GM23338 (cell line): ENCODE data around the gene REELD1. TPM values are rescaled to one million over a fixed set of nuclear protein-coding genes. Genes with fewer than 3 reads are reported as not detected.

ENCODE experiments used
- ATAC-seq: fragments of 200-7000 bp; cut with Tn5 transposase; 3 replicates; pipeline ENCODE4 v1.9.1; 2020
- DNase-seq: peaks from one replicate; pipeline ENCODE4 v3.0.0-alpha.2; 2015; ENCODE audit warnings: low spot score
- H2AFZ ChIP-seq: fragments of 200-600 bp; sonication (generic); 2 replicates; pipeline ENCODE4 v1.8.0; 2016; ENCODE audit warnings: antibody characterized with exemption, mild to moderate bottlenecking, moderate library complexity
- H3F3A ChIP-seq: fragments of 200-600 bp; sonication (generic); replicated peaks from 2 replicates; pipeline ENCODE4 v1.8.0; 2017; ENCODE audit warnings: antibody characterized with exemption, mixed run types, low read depth
- H3K27ac ChIP-seq: fragments of 200-600 bp; sonication (generic); 2 replicates; pipeline ENCODE4 v1.6.1; 2016; ENCODE audit warnings: low read depth
- H3K27me3 ChIP-seq: fragments of 200-600 bp; sonication (generic); 2 replicates; pipeline ENCODE4 v1.8.0; 2016; ENCODE audit warnings: mild to moderate bottlenecking, mixed run types, moderate library complexity; ENCODE audit not compliant: insufficient read depth
- H3K36me3 ChIP-seq: fragments of 200-600 bp; sonication (generic); 2 replicates; pipeline ENCODE4 v1.8.0; 2016; ENCODE audit warnings: mild to moderate bottlenecking; ENCODE audit not compliant: insufficient read depth
- H3K4me1 ChIP-seq: fragments of 200-600 bp; sonication (generic); 2 replicates; pipeline ENCODE4 v1.8.0; 2016; ENCODE audit warnings: mild to moderate bottlenecking, moderate library complexity; ENCODE audit not compliant: insufficient read depth
- H3K4me2 ChIP-seq: fragments of 200-600 bp; sonication (generic); 2 replicates; pipeline ENCODE4 v1.7.1; 2017; ENCODE audit warnings: mixed run types
- H3K4me3 ChIP-seq: fragments of 200-600 bp; sonication (generic); 2 replicates; pipeline ENCODE4 v1.6.1; 2016; ENCODE audit warnings: mixed run types
- H3K79me2 ChIP-seq: fragments of 200-600 bp; sonication (generic); replicated peaks from 2 replicates; pipeline ENCODE4 v1.8.0; 2017; ENCODE audit warnings: mild to moderate bottlenecking; ENCODE audit not compliant: insufficient read depth
- H3K9me2 ChIP-seq: fragments of 200-600 bp; sonication (generic); 2 replicates; pipeline ENCODE4 v1.8.0; 2017; ENCODE audit not compliant: insufficient read depth
- H4K20me1 ChIP-seq: fragments of 200-600 bp; sonication (generic); replicated peaks from 2 replicates; pipeline ENCODE4 v1.8.0; 2017; ENCODE audit warnings: mild to moderate bottlenecking; ENCODE audit not compliant: insufficient read depth
- H3K27ac Mint-ChIP-seq: 2 replicates; pipeline ENCODE4 v1.8.0; 2020; ENCODE audit warnings: inconsistent platforms, mild to moderate bottlenecking, moderate library complexity, mixed read lengths
- H3K27me3 Mint-ChIP-seq: 3 replicates; pipeline ENCODE4 v1.8.0; 2022; ENCODE audit warnings: low read depth, mild to moderate bottlenecking, moderate library complexity, mixed read lengths, inconsistent platforms; ENCODE audit not compliant: insufficient read depth, poor library complexity
- H3K36me3 Mint-ChIP-seq: 3 replicates; pipeline ENCODE4 v1.8.0; 2021; ENCODE audit warnings: low read depth, mild to moderate bottlenecking, inconsistent platforms, moderate library complexity, mixed read lengths
- H3K4me1 Mint-ChIP-seq: 3 replicates; pipeline ENCODE4 v1.8.0; 2020; ENCODE audit warnings: mild to moderate bottlenecking, inconsistent platforms, mixed read lengths
- H3K4me3 Mint-ChIP-seq: 3 replicates; pipeline ENCODE4 v1.8.0; 2021; ENCODE audit warnings: moderate library complexity, mild to moderate bottlenecking, inconsistent platforms, mixed read lengths
- H3K9me3 Mint-ChIP-seq: 3 replicates; pipeline ENCODE4 v1.8.0; 2020; ENCODE audit warnings: moderate library complexity, mild to moderate bottlenecking, inconsistent platforms, mixed read lengths
- CREB1 ChIP-seq: fragments of 250-450 bp; sonication (Bioruptor Pico); IDR thresholded peaks from 2 replicates; pipeline ENCODE4 v1.5.0; 2020; ENCODE audit warnings: low read depth, mild to moderate bottlenecking, moderate library complexity
- ETS1 ChIP-seq: IDR thresholded peaks from 2 replicates; pipeline ENCODE4 v1.6.1; 2016; ENCODE audit warnings: antibody characterized with exemption
- EZH2 ChIP-seq: fragments of 200-600 bp; sonication (generic); IDR thresholded peaks from one replicate; pipeline ENCODE4 v1.8.0; 2017; ENCODE audit warnings: antibody characterized with exemption, mild to moderate bottlenecking, low read depth; ENCODE audit not compliant: unreplicated experiment
- EZH2phosphoT487 ChIP-seq: fragments of 200-600 bp; sonication (generic); IDR thresholded peaks from one replicate; pipeline ENCODE4 v1.8.1; 2018; ENCODE audit warnings: antibody characterized with exemption; ENCODE audit not compliant: unreplicated experiment
- JUNB ChIP-seq: IDR thresholded peaks from one replicate; pipeline ENCODE4 v1.6.1; 2016; ENCODE audit warnings: antibody characterized with exemption; ENCODE audit not compliant: unreplicated experiment
- NANOG ChIP-seq: IDR thresholded peaks from 2 replicates; pipeline ENCODE4 v1.6.1; 2016; ENCODE audit warnings: antibody characterized with exemption, borderline replicate concordance
- REST ChIP-seq: IDR thresholded peaks from one replicate; pipeline ENCODE4 v1.6.1; 2018; ENCODE audit warnings: antibody characterized with exemption; ENCODE audit not compliant: unreplicated experiment
- STAT1 ChIP-seq: IDR thresholded peaks from one replicate; pipeline ENCODE4 v1.6.1; 2016; ENCODE audit warnings: antibody characterized with exemption; ENCODE audit not compliant: unreplicated experiment
- ZNF331 ChIP-seq: fragments of 250-450 bp; sonication (Bioruptor Pico); IDR thresholded peaks from 2 replicates; pipeline ENCODE4 v1.5.0; 2020; ENCODE audit warnings: low read depth, mild to moderate bottlenecking, moderate library complexity
- polyA plus RNA-seq: library from polyadenylated mRNA; unstranded; fragments of >200 nt; fragmentation: Nextera tagmentation; extraction: Ambion mirVana; gene quantifications from 2 replicates; pipeline ENCODE4 v1.2.1, GENCODE V29; 2016
- total RNA-seq: library from RNA; depleted of rRNA; stranded (reverse); fragments of >200 nt; shearing (Covaris generic); gene quantifications from 2 replicates; pipeline ENCODE4 v1.2.3, GENCODE V29; 2014

Gene REELD1
- total and polyA plus RNA-seq, 2 experiments from 2014 or later, result 0.19 TPM; not detected in 1

GRCh38 chr4:146211440-146211839 is 2.9 kb upstream of the REELD1 start:
- H4K20me1 ChIP-seq, result no peaks in the 10 kb centered on the region
- H3K36me3 Mint-ChIP-seq, result no peaks in the 10 kb centered on the region
- no peaks in the 10 kb centered on the region for H3K4me1 ChIP-seq
- H3K27me3 ChIP-seq, result no peaks in the 10 kb centered on the region
- no peaks in the 10 kb centered on the region for H3K36me3 ChIP-seq
- H3F3A ChIP-seq, result no peaks in the 10 kb centered on the region
- no peak overlapping the region for H3K4me3 Mint-ChIP-seq
- DNase-seq, result no peak
- H3K4me3 ChIP-seq, result no peak overlapping the region
- no peaks in the 10 kb centered on the region for H3K79me2 ChIP-seq
- no peak overlapping the region for H3K27ac ChIP-seq
- no peak overlapping the region for H3K4me2 ChIP-seq
- TF ChIP-seq EZH2phosphoT487, result no peak
- no peak for TF ChIP-seq EZH2
- TF ChIP-seq STAT1, result no peak
- no peak for TF ChIP-seq JUNB
- TF ChIP-seq NANOG, result no peak
- TF ChIP-seq ZNF331 (CRISPR knock-in tag), result no peak
- TF ChIP-seq CREB1 (CRISPR knock-in tag), result no peak
- no peak overlapping the region; the same call in 1 of the 2 replicates for H2AFZ ChIP-seq
- no peaks in the 10 kb centered on the region for H3K9me2 ChIP-seq
- peaks cover 2% of the 10 kb centered on the region for H3K27me3 Mint-ChIP-seq
- ATAC-seq, result no peak
- no peaks in the 10 kb centered on the region for H3K4me1 Mint-ChIP-seq
- H3K27ac Mint-ChIP-seq, result no peak overlapping the region
- H3K9me3 Mint-ChIP-seq, result no peaks in the 10 kb centered on the region

GRCh38 chr4:146212781-146213180 is 1.6 kb upstream of the REELD1 start:
- DNase-seq, result no peak
- no peaks in the 10 kb centered on the region for H3K27me3 ChIP-seq
- Mint-ChIP-seq H3K4me1 (0 out of 3 replicates have a peak, but pooled peaks cover under 1% of the 10 kb centered on the region), H3K36me3 (no peaks in the 10 kb centered on the region), H3K4me3 (no peak overlapping the region), H3K9me3 (no peaks in the 10 kb centered on the region), H3K27ac (no peak overlapping the region), H3K27me3 (peaks cover 2% of the 10 kb centered on the region)
- no peaks in the 10 kb centered on the region for H3K9me2 ChIP-seq
- no peaks in the 10 kb centered on the region for H4K20me1 ChIP-seq
- no peaks in the 10 kb centered on the region for H3K36me3 ChIP-seq
- H2AFZ ChIP-seq, result no peak overlapping the region
- no peaks in the 10 kb centered on the region for H3F3A ChIP-seq
- H3K79me2 ChIP-seq, result no peaks in the 10 kb centered on the region
- H3K4me2 ChIP-seq, result no peak overlapping the region
- ATAC-seq, result no peak
- TF ChIP-seq REST, result no peak
- no peak overlapping the region for H3K27ac ChIP-seq
- H3K4me3 ChIP-seq, result no peak overlapping the region
- H3K4me1 ChIP-seq, result no peaks in the 10 kb centered on the region

- peak overlapping the region; percentile 48; the same call in 1 of the 2 replicates for H3K27ac Mint-ChIP-seq
- ATAC-seq (no peak), DNase-seq (no peak)
- peak overlapping the region; percentile 47; the same call in 1 of the 2 replicates for H2AFZ ChIP-seq
- H3K36me3 Mint-ChIP-seq, result no peaks in the 10 kb centered on the region
- H3K4me3 ChIP-seq, result no peak overlapping the region
- TF ChIP-seq NANOG (no peak), EZH2phosphoT487 (no peak), JUNB (no peak), CREB1 (CRISPR knock-in tag) (no peak), ETS1 (no peak), STAT1 (no peak)
- no peaks in the 10 kb centered on the region for H3K36me3 ChIP-seq
- H3K27me3 ChIP-seq, result no peaks in the 10 kb centered on the region
- H3K27me3 Mint-ChIP-seq, result peaks cover 2% of the 10 kb centered on the region
- H3K4me3 Mint-ChIP-seq, result no peak overlapping the region
- H4K20me1 ChIP-seq, result no peaks in the 10 kb centered on the region
- no peaks in the 10 kb centered on the region for H3K9me2 ChIP-seq
- H3K9me3 Mint-ChIP-seq, result no peaks in the 10 kb centered on the region
- no peaks in the 10 kb centered on the region for H3K79me2 ChIP-seq
- no peaks in the 10 kb centered on the region for H3F3A ChIP-seq
- H3K27ac ChIP-seq, result no peak overlapping the region
- H3K4me1 Mint-ChIP-seq, result peaks cover 4% of the 10 kb centered on the region; the same call in 1 of the 3 replicates
- no peak overlapping the region for H3K4me2 ChIP-seq
- no peaks in the 10 kb centered on the region for H3K4me1 ChIP-seq
Measured at GRCh38 chr4:146222313-146222712, 8.0 kb downstream of the REELD1 start.
